IPS DF 6.9 (cell line): ENCODE measurements around the gene CUX1.
"Not testable (repeated sequence)": the region's sequence is repeated elsewhere in the genome, so short reads cannot be mapped to it uniquely, and the experiment has no call there.

Experiments
- DNase-seq: peaks from one replicate; pipeline ENCODE4 v3.0.0-alpha.2; 2013; ENCODE audit warnings: low read depth, low spot score
- H3K27ac ChIP-seq: one replicate; pipeline ENCODE4 v1.5.1; 2013; ENCODE audit warnings: low read length, control low read depth
- H3K27me3 ChIP-seq: 2 replicates; pipeline ENCODE4 v1.6.1; 2013; ENCODE audit warnings: mild to moderate bottlenecking, low read length; ENCODE audit not compliant: control insufficient read depth, insufficient read depth
- H3K36me3 ChIP-seq: 2 replicates; pipeline ENCODE4 v1.6.1; 2013; ENCODE audit warnings: low read length; ENCODE audit not compliant: control insufficient read depth, insufficient read depth
- H3K4me1 ChIP-seq: 2 replicates; pipeline ENCODE4 v1.6.1; 2013; ENCODE audit warnings: low read length; ENCODE audit not compliant: control insufficient read depth, insufficient read depth
- H3K4me3 ChIP-seq: 2 replicates; pipeline ENCODE4 v1.5.1; 2013; ENCODE audit warnings: mild to moderate bottlenecking, low read length
- H3K9me3 ChIP-seq: 2 replicates; pipeline ENCODE4 v1.6.1; 2013; ENCODE audit warnings: low read length, inconsistent platforms; ENCODE audit not compliant: control insufficient read depth, insufficient read depth
- WGBS: extraction: QIAGEN DNeasy Blood & Tissue Kit; methylation state at CpG from one replicate; pipeline ENCODE4 v1.1.7; 2013; ENCODE audit warnings: mixed read lengths, missing lambda C conversion rate; ENCODE audit not compliant: insufficient read length, insufficient coverage; 5-methylcytosine and 5-hydroxymethylcytosine counted together

Gene CUX1

GRCh38 chr7:102012112-102012830 lies 194.8 kb downstream of the CUX1 start:
- H3K36me3 ChIP-seq, H3K27ac ChIP-seq, H3K9me3 ChIP-seq, H3K4me3 ChIP-seq, DNase-seq, H3K27me3 ChIP-seq, H3K4me1 ChIP-seq: not testable (repeated sequence)
- WGBS = no CpG with 5 or more reads among the region's 13 CpGs

- DNase-seq = no peak
- Histone ChIP-seq H3K27me3 (no peaks in the 10 kb centered on the region), H3K27ac (no peak overlapping the region), H3K9me3 (no peaks in the 10 kb centered on the region), H3K4me1 (no peaks in the 10 kb centered on the region), H3K36me3 (no peaks in the 10 kb centered on the region), H3K4me3 (no peak overlapping the region)
- no CpG with 5 or more reads among the region's 9 CpGs for WGBS
Measured at GRCh38 chr7:102012941-102013461, 195.6 kb downstream of the CUX1 start.

GRCh38 chr7:102018876-102019275 lies 201.4 kb downstream of the CUX1 start:
- Histone ChIP-seq H3K9me3 (no peaks in the 10 kb centered on the region), H3K27me3 (no peaks in the 10 kb centered on the region), H3K4me3 (no peak overlapping the region), H3K27ac (no peak overlapping the region), H3K4me1 (no peaks in the 10 kb centered on the region), H3K36me3 (no peaks in the 10 kb centered on the region)
- no CpG with 5 or more reads among the region's 12 CpGs for WGBS
- DNase-seq = no peak

- no peak for DNase-seq
- no peaks in the 10 kb centered on the region for H3K36me3 ChIP-seq
- no CpG with 5 or more reads among the region's 7 CpGs for WGBS
Measured at GRCh38 chr7:102019461-102019860, 202.0 kb downstream of the CUX1 start.

GRCh38 chr7:102021841-102022618 lies 204.6 kb downstream of the CUX1 start:
- H3K4me1 ChIP-seq = no peaks in the 10 kb centered on the region; the same call in 1 of the 2 replicates
- no peak for DNase-seq
- H3K9me3 ChIP-seq = no peaks in the 10 kb centered on the region
- H3K27me3 ChIP-seq = no peaks in the 10 kb centered on the region
- no CpG with 5 or more reads among the region's 24 CpGs for WGBS
- no peak overlapping the region for H3K4me3 ChIP-seq
- H3K36me3 ChIP-seq = no peaks in the 10 kb centered on the region
- H3K27ac ChIP-seq = no peak overlapping the region

More at GRCh38 chr7:102019461-102019860, 202.0 kb downstream of the CUX1 start:
- Histone ChIP-seq H3K27me3 (no peaks in the 10 kb centered on the region), H3K9me3 (no peaks in the 10 kb centered on the region), H3K4me3 (no peak overlapping the region), H3K27ac (no peak overlapping the region), H3K4me1 (no peaks in the 10 kb centered on the region; the same call in 1 of the 2 replicates)

GRCh38 chr7:102024005-102024768 lies 206.8 kb downstream of the CUX1 start:
- Histone ChIP-seq H3K4me3 (no peak overlapping the region), H3K36me3 (no peaks in the 10 kb centered on the region), H3K27me3 (no peaks in the 10 kb centered on the region), H3K27ac (no peak overlapping the region), H3K9me3 (no peaks in the 10 kb centered on the region), H3K4me1 (no peaks in the 10 kb centered on the region; the same call in 1 of the 2 replicates)
- no peak for DNase-seq
- no CpG with 5 or more reads among the region's 10 CpGs for WGBS

GRCh38 chr7:102024769-102025391 lies 207.5 kb downstream of the CUX1 start:
- no peak for DNase-seq
- H3K36me3 ChIP-seq = no peaks in the 10 kb centered on the region
- no peak overlapping the region for H3K27ac ChIP-seq
- H3K4me1 ChIP-seq = peaks cover 4% of the 10 kb centered on the region
- WGBS = no CpG with 5 or more reads among the region's 15 CpGs
- H3K4me3 ChIP-seq = no peak overlapping the region
- no peaks in the 10 kb centered on the region for H3K27me3 ChIP-seq
- H3K9me3 ChIP-seq = no peaks in the 10 kb centered on the region

GRCh38 chr7:102025777-102026176 lies 208.4 kb downstream of the CUX1 start:
- not testable (repeated sequence) for H3K4me3 ChIP-seq, H3K4me1 ChIP-seq, H3K9me3 ChIP-seq, H3K27me3 ChIP-seq, H3K27ac ChIP-seq, DNase-seq, H3K36me3 ChIP-seq
- WGBS = no CpG with 5 or more reads among the region's 4 CpGs

GRCh38 chr7:102028206-102028826 lies 210.9 kb downstream of the CUX1 start:
- Histone ChIP-seq H3K36me3 (no peaks in the 10 kb centered on the region), H3K27me3 (no peaks in the 10 kb centered on the region), H3K4me3 (no peak overlapping the region), H3K4me1 (peaks cover 4% of the 10 kb centered on the region), H3K27ac (no peak overlapping the region), H3K9me3 (no peaks in the 10 kb centered on the region)
- DNase-seq = no peak
- no CpG with 5 or more reads among the region's 18 CpGs for WGBS
